GM19328 (cell line): ENCODE measurements around the gene AMOTL1.

Experiments used
- ATAC-seq: cut with Tn5 transposase; IDR thresholded peaks from one replicate; pipeline ENCODE4 v1.9.1; 2021; ENCODE audit warnings: mild to moderate bottlenecking, moderate library complexity; ENCODE audit not compliant: unreplicated experiment

AMOTL1 gene

DNA sequence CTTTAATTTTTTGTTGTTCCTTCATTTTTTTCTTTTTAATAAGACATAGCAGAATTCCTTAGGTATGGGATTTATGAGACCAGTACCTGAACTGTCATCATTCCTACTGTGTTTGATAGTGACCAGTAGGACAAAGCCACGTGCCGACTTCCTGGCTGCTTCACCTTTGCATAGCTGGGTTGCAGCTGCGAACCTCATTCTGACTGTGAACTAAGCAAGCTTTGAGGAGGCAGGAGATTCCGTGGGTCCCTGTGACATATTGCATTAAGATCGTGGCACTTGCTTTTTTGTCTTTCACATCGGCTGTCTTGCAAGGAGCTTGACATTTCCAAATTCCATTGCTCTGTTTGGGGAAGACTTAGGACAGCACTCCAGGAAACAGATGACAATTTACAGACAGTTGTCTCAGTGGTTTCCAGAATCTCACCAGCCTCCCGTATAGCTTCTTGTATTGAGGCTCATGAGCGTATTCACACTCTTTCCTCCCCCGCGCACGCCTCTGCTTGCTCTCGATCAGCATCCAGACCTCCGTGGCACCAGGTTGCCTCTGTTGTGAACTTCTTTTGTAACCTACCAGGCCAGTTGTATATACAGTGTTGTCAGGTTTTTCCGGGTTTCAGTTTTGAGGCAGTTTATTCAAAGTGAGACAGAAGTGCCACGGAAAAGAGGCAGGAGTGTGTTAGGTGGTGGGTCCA, 103.5 kb downstream of the AMOTL1 start:
- ATAC-seq: no peak

GRCh38 chr11:94873916-94874540, 105.9 kb downstream of the AMOTL1 start:
- no peak for ATAC-seq

DNA sequence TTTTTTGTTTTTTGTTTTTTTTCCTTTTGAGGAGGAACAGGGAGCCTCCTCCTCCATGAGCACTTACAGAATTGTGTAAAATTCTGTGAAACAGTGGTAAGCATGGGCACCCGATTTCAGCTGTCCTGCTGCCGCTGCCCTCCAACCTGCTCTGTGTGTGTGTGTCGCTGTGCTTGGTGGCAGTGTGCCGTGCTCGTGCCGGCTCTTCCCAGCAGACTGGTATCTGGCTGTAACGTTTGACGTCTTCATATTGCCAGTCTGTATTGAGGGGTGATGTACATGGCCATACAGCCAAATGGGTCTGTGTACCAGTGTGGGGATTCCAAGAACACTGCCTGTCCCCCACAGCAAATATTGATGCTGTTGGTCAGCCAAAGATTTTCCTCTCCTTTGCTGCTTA, 108.1 kb downstream of the AMOTL1 start:
- no peak for ATAC-seq

- ATAC-seq: peak; percentile 86
Measured at GRCh38 chr11:94876645-94877442, 108.7 kb downstream of the AMOTL1 start.

GRCh38 chr11:94877443-94878200, 109.5 kb downstream of the AMOTL1 start:
- ATAC-seq: no peak

- no peak for ATAC-seq
Measured at GRCh38 chr11:94879006-94879405, 110.8 kb downstream of the AMOTL1 start.

GRCh38 chr11:94880216-94880615, 112.1 kb downstream of the AMOTL1 start:
- ATAC-seq: no peak

DNA sequence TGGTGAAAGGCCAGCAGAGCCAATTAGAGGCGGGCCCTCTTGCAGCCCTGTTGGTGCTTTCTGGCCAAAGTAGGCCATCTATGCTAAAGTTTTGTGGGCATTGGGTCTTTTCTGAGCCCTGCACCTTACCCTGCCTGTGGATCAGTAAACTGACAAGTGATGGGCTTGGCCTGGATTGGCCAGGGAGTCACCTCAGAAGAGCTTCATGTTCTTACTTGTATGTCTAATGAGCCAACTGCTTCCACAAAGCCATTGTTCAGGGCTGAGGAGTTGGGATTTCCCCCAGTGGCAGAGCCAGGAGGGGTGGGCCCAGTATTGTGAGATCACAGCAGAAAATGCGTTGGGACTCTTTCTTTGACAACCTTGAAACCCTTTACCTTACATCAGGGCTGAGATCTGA, 114.8 kb downstream of the AMOTL1 start:
- ATAC-seq: no peak

DNA sequence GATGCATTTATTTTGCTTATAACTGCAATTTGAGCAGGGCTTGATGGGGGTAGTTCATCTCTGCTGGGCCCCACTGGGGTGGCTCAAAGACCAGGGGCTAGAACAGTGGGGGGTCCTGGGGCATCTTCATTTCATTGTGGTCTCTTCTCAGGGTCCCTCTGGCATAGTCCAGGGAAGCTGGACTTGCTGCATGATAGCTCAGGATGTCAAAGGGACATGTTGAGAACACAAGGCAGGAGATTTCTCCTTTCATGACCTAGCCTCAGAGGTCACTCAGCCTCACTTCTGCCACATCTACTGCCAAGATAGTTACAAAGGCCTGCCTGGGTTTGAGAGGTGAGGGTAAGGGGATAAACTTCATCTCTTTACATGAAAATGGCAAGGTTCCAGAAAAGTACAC, 115.7 kb downstream of the AMOTL1 start:
- no peak for ATAC-seq

DNA sequence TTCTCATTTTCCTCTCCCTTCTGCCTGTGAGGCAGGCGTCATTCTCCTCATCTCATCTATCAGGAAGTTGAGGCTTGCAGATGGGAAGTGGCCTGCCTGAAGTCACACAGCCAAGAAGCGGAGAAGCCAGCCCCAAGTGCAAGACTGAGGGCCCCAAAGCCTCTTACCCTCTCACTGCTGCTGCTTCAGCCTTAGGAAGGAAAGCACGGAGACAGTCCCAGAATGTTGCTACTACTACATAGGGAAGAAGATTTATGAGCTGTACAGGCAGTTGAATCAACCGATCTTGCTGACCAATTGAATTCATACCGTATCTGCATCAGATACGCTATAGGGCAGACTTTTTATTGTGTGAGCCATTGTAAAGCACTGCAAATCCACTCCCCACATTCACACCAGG, 116.2 kb downstream of the AMOTL1 start:
- no peak for ATAC-seq

DNA sequence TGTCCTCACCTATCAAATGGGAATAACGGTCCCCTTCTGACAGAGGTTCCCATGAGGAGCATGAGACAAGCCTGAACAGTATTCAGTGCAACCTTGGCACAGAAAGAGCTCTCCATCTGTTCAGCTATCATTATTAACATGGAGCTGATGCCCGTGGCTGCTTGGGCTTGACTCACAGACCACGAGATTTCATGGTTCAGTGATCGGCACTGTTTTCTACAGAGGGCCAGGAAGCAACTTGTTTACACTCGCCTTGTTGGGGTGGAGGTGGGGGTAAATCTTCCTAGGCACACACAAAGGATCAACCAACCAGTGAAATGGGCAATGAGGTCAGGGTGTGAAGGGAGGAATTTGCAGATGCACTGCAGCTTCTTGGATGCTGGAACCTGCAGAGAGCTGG, 117.0 kb downstream of the AMOTL1 start:
- ATAC-seq: no peak

- no peak for ATAC-seq
Measured at GRCh38 chr11:94885581-94885980, 117.4 kb downstream of the AMOTL1 start.

DNA sequence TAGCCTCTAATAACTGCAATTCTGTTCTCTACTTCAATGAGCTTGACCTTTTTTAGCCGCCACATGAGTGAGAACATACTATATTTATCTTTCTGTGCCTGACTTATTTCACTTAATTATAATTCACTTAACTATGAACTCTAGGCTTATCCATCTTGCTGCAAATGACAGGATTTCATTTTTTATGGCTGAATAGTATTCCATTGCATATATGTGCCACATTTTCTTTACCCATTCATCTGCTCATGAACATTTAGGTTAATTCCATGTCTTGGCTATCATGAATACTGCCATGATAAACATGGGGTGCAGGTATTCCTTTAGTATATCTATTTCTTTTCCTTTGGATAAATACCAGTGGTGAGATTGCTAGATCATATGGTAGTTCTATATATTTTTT, 120.0 kb downstream of the AMOTL1 start:
- ATAC-seq: no peak

DNA sequence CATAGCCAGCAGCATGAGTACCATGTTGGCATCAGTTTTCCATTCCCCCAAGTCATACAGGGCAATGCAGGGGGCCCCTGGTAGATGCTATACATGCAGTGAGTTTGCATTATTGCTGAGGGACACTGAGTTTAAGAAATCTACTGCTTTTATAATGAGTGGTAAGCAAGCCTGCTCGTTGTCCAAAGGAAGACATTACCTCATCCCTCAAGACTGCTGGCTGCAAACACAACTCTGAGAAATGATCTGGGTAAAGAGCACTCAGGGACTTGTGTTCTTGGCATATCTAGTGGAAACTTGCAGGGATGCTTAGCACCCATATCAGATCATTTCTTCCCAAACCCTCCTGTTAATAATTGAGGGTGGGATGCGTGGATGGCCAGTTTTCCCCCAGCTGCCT, 127.3 kb downstream of the AMOTL1 start:
- ATAC-seq: no peak

GRCh38 chr11:94895971-94896370, 127.8 kb downstream of the AMOTL1 start:
- ATAC-seq: no peak

- no peak for ATAC-seq
Measured at GRCh38 chr11:94897330-94897768, 129.2 kb downstream of the AMOTL1 start.

GRCh38 chr11:94907226-94907625, 139.1 kb downstream of the AMOTL1 start:
- ATAC-seq: no peak

GRCh38 chr11:94909371-94909820, 141.2 kb downstream of the AMOTL1 start:
- no peak for ATAC-seq

DNA sequence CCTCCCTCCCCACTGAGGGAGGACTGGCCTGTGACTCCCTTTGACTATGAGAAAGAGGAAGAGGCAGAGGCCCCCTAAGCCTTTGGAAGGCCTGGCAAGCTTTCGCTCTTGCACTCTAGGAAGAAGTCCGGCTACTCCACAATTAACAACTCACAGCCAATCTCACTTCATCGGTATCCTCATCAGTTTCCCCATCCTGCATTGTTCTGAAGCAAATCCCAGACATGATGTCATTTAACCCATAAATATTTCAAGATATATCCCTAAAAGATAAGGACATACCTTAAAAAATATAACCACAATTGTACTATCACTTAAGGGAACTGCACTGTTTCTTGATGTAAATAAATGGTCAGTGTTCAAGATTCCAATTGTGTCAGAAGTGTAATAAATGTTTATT, 142.1 kb downstream of the AMOTL1 start:
- no peak for ATAC-seq

DNA sequence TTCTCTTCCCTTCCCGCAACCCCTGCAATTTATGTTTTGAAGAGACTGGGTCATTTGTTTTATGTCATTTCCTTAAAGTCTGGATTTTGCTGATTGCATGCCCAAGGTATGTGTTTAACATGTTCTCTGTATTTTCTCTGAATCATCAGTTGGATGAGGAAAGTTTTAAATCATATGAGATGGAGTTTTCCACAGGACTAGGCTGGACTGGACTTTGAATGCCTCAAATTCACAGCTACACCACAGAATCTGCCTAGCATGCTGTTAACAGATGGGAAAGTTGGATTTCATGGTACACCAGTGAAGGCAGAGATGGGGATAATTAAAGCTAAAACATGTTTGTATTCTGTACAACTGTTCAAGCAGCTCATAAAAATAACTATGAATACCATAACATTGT, 142.6 kb downstream of the AMOTL1 start:
- ATAC-seq: no peak

- no peak for ATAC-seq
Measured at GRCh38 chr11:94912806-94913205, 144.7 kb downstream of the AMOTL1 start.
